ENCODE measurements around the gene SLC8A2.

The SLC8A2 gene

DNA sequence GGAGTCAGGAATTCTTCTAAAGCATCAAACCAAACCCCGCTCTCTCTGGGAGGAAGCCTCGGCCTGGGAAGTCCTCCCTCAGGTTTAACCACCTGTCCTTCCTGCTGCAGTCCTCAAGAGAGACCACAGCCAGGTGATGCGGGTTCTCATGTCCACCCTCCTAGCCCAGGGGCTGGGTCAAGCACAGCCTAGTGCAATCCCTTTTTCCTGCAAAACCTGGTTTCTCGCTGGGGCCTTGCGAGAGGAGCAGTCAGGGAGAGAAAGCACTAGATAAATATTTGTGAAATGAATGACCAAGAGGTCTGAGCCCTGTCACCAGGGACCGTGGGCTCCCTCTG lies 2.4 kb downstream of the SLC8A2 start:
- H3K9ac ChIP-seq (ENCODE audit: low read length) = no peak overlapping the region
- TF ChIP-seq, protein P1, sequence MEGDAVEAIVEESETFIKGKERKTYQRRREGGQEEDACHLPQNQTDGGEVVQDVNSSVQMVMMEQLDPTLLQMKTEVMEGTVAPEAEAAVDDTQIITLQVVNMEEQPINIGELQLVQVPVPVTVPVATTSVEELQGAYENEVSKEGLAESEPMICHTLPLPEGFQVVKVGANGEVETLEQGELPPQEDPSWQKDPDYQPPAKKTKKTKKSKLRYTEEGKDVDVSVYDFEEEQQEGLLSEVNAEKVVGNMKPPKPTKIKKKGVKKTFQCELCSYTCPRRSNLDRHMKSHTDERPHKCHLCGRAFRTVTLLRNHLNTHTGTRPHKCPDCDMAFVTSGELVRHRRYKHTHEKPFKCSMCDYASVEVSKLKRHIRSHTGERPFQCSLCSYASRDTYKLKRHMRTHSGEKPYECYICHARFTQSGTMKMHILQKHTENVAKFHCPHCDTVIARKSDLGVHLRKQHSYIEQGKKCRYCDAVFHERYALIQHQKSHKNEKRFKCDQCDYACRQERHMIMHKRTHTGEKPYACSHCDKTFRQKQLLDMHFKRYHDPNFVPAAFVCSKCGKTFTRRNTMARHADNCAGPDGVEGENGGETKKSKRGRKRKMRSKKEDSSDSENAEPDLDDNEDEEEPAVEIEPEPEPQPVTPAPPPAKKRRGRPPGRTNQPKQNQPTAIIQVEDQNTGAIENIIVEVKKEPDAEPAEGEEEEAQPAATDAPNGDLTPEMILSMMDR (IDR thresholded peaks at IDR 0.05; ENCODE audit: low read length) = no peak
- no peak for TF ChIP-seq EZH2 (IDR thresholded peaks at IDR 0.05; ENCODE audit: borderline replicate concordance, low read length)
- peaks cover 5% of the 10 kb centered on the region; the same call in 1 of the 2 replicates for H3K27me3 ChIP-seq (ENCODE audit: insufficient read depth, low read length)
- H3K27ac ChIP-seq (ENCODE audit: low read depth, low read length, poor library complexity, severe bottlenecking) = no peak overlapping the region
- no peak overlapping the region for H3K4me2 ChIP-seq (ENCODE audit: low read length)
- no peaks in the 10 kb centered on the region for H3K4me1 ChIP-seq (ENCODE audit: insufficient read depth, low read length, severe bottlenecking)
- no peak overlapping the region for H3K4me3 ChIP-seq (ENCODE audit: low read depth, low read length, poor library complexity, severe bottlenecking)
- no peaks in the 10 kb centered on the region for H3F3A ChIP-seq (ENCODE audit: insufficient read depth, low read length)
- H3K9me3 ChIP-seq (ENCODE audit: low read length) = no peaks in the 10 kb centered on the region
- no peaks in the 10 kb centered on the region for H4K20me1 ChIP-seq (ENCODE audit: insufficient read depth, low read length)
- H2AFZ ChIP-seq (ENCODE audit: low read length) = no peak overlapping the region
- no peaks in the 10 kb centered on the region for H3K9me2 ChIP-seq (ENCODE audit: low read depth, low read length)
- H3K79me2 ChIP-seq (ENCODE audit: insufficient read depth, low read length) = no peaks in the 10 kb centered on the region
- no peaks in the 10 kb centered on the region for H3K36me3 ChIP-seq (ENCODE audit: insufficient read depth, low read length)

DNA sequence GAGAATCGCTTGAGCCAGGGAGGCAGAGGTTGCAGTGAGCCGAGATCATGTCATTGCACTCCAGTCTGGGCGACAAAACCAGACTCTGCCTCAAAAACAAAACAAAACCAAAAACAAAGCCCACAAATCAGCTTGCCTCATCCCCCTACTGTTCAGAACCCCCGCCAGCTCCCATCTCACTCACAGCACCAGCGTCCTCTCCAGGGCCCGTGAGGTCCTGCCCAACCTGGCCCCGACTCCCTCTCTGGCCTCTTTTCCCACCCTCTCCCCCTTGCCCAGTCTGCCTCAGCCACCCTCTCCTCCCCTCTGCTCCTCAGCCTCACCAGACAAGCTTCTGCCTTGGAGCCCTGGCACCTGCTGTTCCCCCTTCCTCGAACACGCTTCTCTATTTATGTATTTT lies 3.8 kb downstream of the SLC8A2 start:
- TF ChIP-seq EZH2 (IDR thresholded peaks at IDR 0.05; ENCODE audit: borderline replicate concordance, low read length) = no peak
- TF ChIP-seq, protein P1 (IDR thresholded peaks at IDR 0.05; ENCODE audit: low read length) = no peak
- no peaks in the 10 kb centered on the region for H4K20me1 ChIP-seq (ENCODE audit: insufficient read depth, low read length)
- H3K27me3 ChIP-seq (ENCODE audit: insufficient read depth, low read length) = peaks cover 5% of the 10 kb centered on the region; the same call in 1 of the 2 replicates
- no peaks in the 10 kb centered on the region for H3K9me2 ChIP-seq (ENCODE audit: low read depth, low read length)
- no peak overlapping the region for H3K27ac ChIP-seq (ENCODE audit: low read depth, low read length, poor library complexity, severe bottlenecking)
- no peak overlapping the region for H3K4me2 ChIP-seq (ENCODE audit: low read length)
- H3F3A ChIP-seq (ENCODE audit: insufficient read depth, low read length) = no peaks in the 10 kb centered on the region
- no peaks in the 10 kb centered on the region for H3K36me3 ChIP-seq (ENCODE audit: insufficient read depth, low read length)
- no peaks in the 10 kb centered on the region for H3K79me2 ChIP-seq (ENCODE audit: insufficient read depth, low read length)
- H3K9me3 ChIP-seq (ENCODE audit: low read length) = no peaks in the 10 kb centered on the region
- H3K4me1 ChIP-seq (ENCODE audit: insufficient read depth, low read length, severe bottlenecking) = no peaks in the 10 kb centered on the region
- H3K9ac ChIP-seq (ENCODE audit: low read length) = no peak overlapping the region
- H3K4me3 ChIP-seq (ENCODE audit: low read depth, low read length, poor library complexity, severe bottlenecking) = no peak overlapping the region
- H2AFZ ChIP-seq (ENCODE audit: low read length) = no peak overlapping the region

DNA sequence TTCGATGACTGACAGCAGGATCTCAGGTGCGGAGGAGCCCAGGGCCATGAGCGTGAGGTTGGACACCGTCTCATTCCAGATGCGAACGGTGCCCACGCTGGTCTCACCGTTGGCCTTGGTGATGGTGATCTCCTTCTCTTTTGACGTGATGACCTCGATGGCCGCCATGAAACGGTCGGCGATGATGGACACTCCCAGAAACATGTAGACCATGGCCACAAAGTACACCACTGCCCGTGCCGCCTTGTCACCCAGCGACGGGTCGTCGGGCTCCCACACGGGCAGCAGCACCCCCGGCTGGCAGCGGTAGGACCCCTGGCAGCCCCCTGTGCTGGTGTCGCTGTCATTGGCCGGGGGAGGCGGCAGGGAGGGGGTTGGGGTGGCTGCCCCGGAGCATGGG lies 5.7 kb downstream of the SLC8A2 start:
- Histone ChIP-seq H3K27me3 (ENCODE audit: insufficient read depth, low read length) (peaks cover 5% of the 10 kb centered on the region; the same call in 1 of the 2 replicates), H4K20me1 (ENCODE audit: insufficient read depth, low read length) (no peaks in the 10 kb centered on the region), H3K4me1 (ENCODE audit: insufficient read depth, low read length, severe bottlenecking) (no peaks in the 10 kb centered on the region), H3K9ac (ENCODE audit: low read length) (no peak overlapping the region), H3K9me3 (ENCODE audit: low read length) (no peaks in the 10 kb centered on the region), H3K9me2 (ENCODE audit: low read depth, low read length) (no peaks in the 10 kb centered on the region), H3K4me2 (ENCODE audit: low read length) (no peak overlapping the region), H2AFZ (ENCODE audit: low read length) (no peak overlapping the region), H3F3A (ENCODE audit: insufficient read depth, low read length) (no peaks in the 10 kb centered on the region), H3K79me2 (ENCODE audit: insufficient read depth, low read length) (no peaks in the 10 kb centered on the region), H3K4me3 (ENCODE audit: low read depth, low read length, poor library complexity, severe bottlenecking) (no peak overlapping the region), H3K36me3 (ENCODE audit: insufficient read depth, low read length) (no peaks in the 10 kb centered on the region), H3K27ac (ENCODE audit: low read depth, low read length, poor library complexity, severe bottlenecking) (no peak overlapping the region)
- no peak for TF ChIP-seq EZH2 (IDR thresholded peaks at IDR 0.05; ENCODE audit: borderline replicate concordance, low read length)
- TF ChIP-seq, protein P1 (IDR thresholded peaks at IDR 0.05; ENCODE audit: low read length) = no peak
